ENCODE measurements around the gene NFASC.

DNA sequence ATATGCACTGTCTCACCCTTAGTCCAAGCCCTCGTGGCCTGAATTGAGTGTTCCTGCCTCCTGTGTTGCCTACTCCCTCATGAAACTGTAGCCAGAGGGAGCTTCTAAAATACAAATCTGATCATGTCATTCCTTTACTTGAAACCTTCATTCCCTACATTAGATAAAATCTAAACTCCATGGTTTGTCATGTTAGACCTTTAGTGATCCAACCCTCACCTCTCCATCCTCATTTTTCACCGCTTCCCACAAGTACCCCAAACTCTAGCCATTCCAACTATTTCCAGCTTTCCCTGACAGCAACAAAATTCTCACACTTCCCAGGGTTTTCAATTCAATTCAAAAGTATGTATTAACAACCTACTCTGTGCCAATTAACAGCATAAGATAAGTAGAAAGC lies 154.0 kb downstream of the NFASC start:
- TF ChIP-seq, protein P1, sequence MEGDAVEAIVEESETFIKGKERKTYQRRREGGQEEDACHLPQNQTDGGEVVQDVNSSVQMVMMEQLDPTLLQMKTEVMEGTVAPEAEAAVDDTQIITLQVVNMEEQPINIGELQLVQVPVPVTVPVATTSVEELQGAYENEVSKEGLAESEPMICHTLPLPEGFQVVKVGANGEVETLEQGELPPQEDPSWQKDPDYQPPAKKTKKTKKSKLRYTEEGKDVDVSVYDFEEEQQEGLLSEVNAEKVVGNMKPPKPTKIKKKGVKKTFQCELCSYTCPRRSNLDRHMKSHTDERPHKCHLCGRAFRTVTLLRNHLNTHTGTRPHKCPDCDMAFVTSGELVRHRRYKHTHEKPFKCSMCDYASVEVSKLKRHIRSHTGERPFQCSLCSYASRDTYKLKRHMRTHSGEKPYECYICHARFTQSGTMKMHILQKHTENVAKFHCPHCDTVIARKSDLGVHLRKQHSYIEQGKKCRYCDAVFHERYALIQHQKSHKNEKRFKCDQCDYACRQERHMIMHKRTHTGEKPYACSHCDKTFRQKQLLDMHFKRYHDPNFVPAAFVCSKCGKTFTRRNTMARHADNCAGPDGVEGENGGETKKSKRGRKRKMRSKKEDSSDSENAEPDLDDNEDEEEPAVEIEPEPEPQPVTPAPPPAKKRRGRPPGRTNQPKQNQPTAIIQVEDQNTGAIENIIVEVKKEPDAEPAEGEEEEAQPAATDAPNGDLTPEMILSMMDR (IDR thresholded peaks at IDR 0.05; ENCODE audit: low read depth, low read length, poor library complexity, severe bottlenecking): no peak
- no peak for TF ChIP-seq EZH2phosphoT487 (IDR thresholded peaks at IDR 0.05; ENCODE audit: borderline replicate concordance, low read length)
